SK-N-SH (cell line): ENCODE data around the gene CHD2. TPM values are rescaled to one million over a fixed set of nuclear protein-coding genes. Genes with fewer than 3 reads are reported as not detected.

Experiments
- CTCF ChIA-PET: fragments of 300-600, 350-600 bp; formaldehyde crosslinking; extraction: SDS; loops from one replicate; lab custom pipeline; 2021; lab: Yijun Ruan, JAX
- POLR2A ChIA-PET: fragments of 350-600 bp; sonication (Branson Sonifier 250); formaldehyde crosslinking; extraction: SDS; loops from one replicate; lab custom pipeline; 2020; ENCODE audit warnings: antibody characterized with exemption, inconsistent platforms; lab: Yijun Ruan, JAX
- DNase-seq: peaks from one replicate; pipeline ENCODE4 v3.0.0; 2012
- H2AFZ ChIP-seq: fragments of 200-600 bp; sonication (generic); 2 replicates; pipeline ENCODE4 v1.8.1; 2016; ENCODE audit warnings: antibody characterized with exemption, mild to moderate bottlenecking, low read depth
- H3F3A ChIP-seq: fragments of 200-600 bp; sonication (generic); replicated peaks from 2 replicates; pipeline ENCODE3; 2016; ENCODE audit warnings: antibody characterized with exemption, mild to moderate bottlenecking; ENCODE audit not compliant: insufficient read depth
- H3K27ac ChIP-seq, 2 experiments: fragments of 200-500 bp in 1 of 2; fragments of 200-600 bp in 1 of 2; sonication (Bioruptor generic) in 1 of 2; sonication (generic), shearing (Covaris generic) in 1 of 2; 2 replicates each; pipeline versions ENCODE4 v1.5.1 to v1.6.1; 2014 to 2016; ENCODE audit warnings: low read depth in 2 of 2, inconsistent platforms in 1 of 2, low read length in 1 of 2, mild to moderate bottlenecking in 1 of 2, mixed read lengths in 1 of 2
- H3K27me3 ChIP-seq: fragments of 200-600 bp; sonication (generic), shearing (Covaris generic); 2 replicates; pipeline ENCODE4 v1.6.1; 2016; ENCODE audit warnings: mixed run types; ENCODE audit not compliant: insufficient read depth
- H3K36me3 ChIP-seq, 2 experiments: fragments of 200-500 bp in 1 of 2; fragments of 200-600 bp in 1 of 2; sonication (Bioruptor generic) in 1 of 2; sonication (generic) in 1 of 2; replicated peaks in 1 of 2; 2 replicates each; pipeline versions ENCODE3 to v1.5.1; 2014 to 2016; ENCODE audit warnings: low read length in 1 of 2, mild to moderate bottlenecking in 1 of 2; ENCODE audit not compliant: insufficient read depth in 2 of 2, control insufficient read depth in 1 of 2
- H3K4me1 ChIP-seq, 2 experiments: fragments of 200-500 bp in 1 of 2; fragments of 200-600 bp in 1 of 2; sonication (Bioruptor generic) in 1 of 2; sonication (generic), shearing (Covaris generic) in 1 of 2; 2 replicates each; pipeline versions ENCODE4 v1.5.1 to v1.6.1; 2014 to 2016; ENCODE audit warnings: low read depth in 1 of 2, low read length in 1 of 2, mixed run types in 1 of 2; ENCODE audit not compliant: insufficient read depth in 2 of 2, control insufficient read depth in 1 of 2
- H3K4me2 ChIP-seq: fragments of 200-600 bp; sonication (generic), shearing (Covaris generic); 2 replicates; pipeline ENCODE4 v1.6.1; 2017; ENCODE audit warnings: mixed run types
- H3K4me3 ChIP-seq, 2 experiments: fragments of 200-500 bp in 1 of 2; fragments of 200-600 bp in 1 of 2; sonication (Bioruptor generic) in 1 of 2; sonication (generic), shearing (Covaris generic) in 1 of 2; 2 replicates each; pipeline versions ENCODE4 v1.5.1 to v1.8.1; 2014 to 2016; ENCODE audit warnings: low read depth in 2 of 2, inconsistent platforms in 1 of 2, low read length in 1 of 2, mild to moderate bottlenecking in 1 of 2, mixed read lengths in 1 of 2, moderate library complexity in 1 of 2
- H3K79me2 ChIP-seq: fragments of 200-600 bp; sonication (generic); 2 replicates; pipeline ENCODE4 v1.8.1; 2017; ENCODE audit warnings: mild to moderate bottlenecking; ENCODE audit not compliant: insufficient read depth
- H3K9ac ChIP-seq: fragments of 200-600 bp; sonication (generic); 2 replicates; pipeline ENCODE4 v1.6.1; 2017; ENCODE audit warnings: mixed run types
- H3K9me2 ChIP-seq: fragments of 200-600 bp; sonication (generic); 2 replicates; pipeline ENCODE4 v1.6.1; 2017; ENCODE audit warnings: mixed run types
- H3K9me3 ChIP-seq: fragments of 200-600 bp; sonication (generic); 2 replicates; pipeline ENCODE4 v1.6.1; 2017; ENCODE audit warnings: mixed run types, mild to moderate bottlenecking, moderate library complexity
- H4K20me1 ChIP-seq: fragments of 200-600 bp; sonication (generic); 2 replicates; pipeline ENCODE4 v1.6.1; 2017; ENCODE audit warnings: mild to moderate bottlenecking, mixed run types; ENCODE audit not compliant: insufficient read depth
- ELF1 ChIP-seq: IDR thresholded peaks from 2 replicates; pipeline ENCODE4 v1.4.0; 2012
- EZH2phosphoT487 ChIP-seq: fragments of 200-600 bp; sonication (generic); IDR thresholded peaks from 2 replicates; pipeline ENCODE4 v1.6.1; 2017; ENCODE audit warnings: low read depth, mixed run types, mild to moderate bottlenecking, antibody characterized with exemption, moderate library complexity, borderline replicate concordance
- FOSL2 ChIP-seq: IDR thresholded peaks from 2 replicates; pipeline ENCODE4 v1.4.0; 2012; ENCODE audit warnings: low read depth, mild to moderate bottlenecking, moderate library complexity, borderline replicate concordance
- FOXJ3 ChIP-seq: sonication (generic); formaldehyde crosslinking; IDR thresholded peaks from 2 replicates; pipeline ENCODE4 v1.5.1; 2020; ENCODE audit warnings: mild to moderate bottlenecking, missing genetic modification reagents
- FOXM1 ChIP-seq: IDR thresholded peaks from 2 replicates; pipeline ENCODE4 v1.4.0; 2012; ENCODE audit warnings: low read depth, mild to moderate bottlenecking
- GABPA ChIP-seq: IDR thresholded peaks from 2 replicates; pipeline ENCODE4 v1.4.0; 2012; ENCODE audit warnings: low read depth, mild to moderate bottlenecking
- JUND ChIP-seq: IDR thresholded peaks from 2 replicates; pipeline ENCODE4 v1.4.0; 2012
- MEF2A ChIP-seq: IDR thresholded peaks from 2 replicates; pipeline ENCODE4 v1.4.0; 2012; ENCODE audit warnings: low read depth, borderline replicate concordance
- NFIC ChIP-seq: IDR thresholded peaks from 2 replicates; pipeline ENCODE4 v1.4.0; 2012; ENCODE audit warnings: borderline replicate concordance
- NRF1 ChIP-seq: IDR thresholded peaks from 2 replicates; pipeline ENCODE4 v1.6.1; 2012; ENCODE audit warnings: low read depth, mild to moderate bottlenecking, low read length
- POLR2AphosphoS5 ChIP-seq: IDR thresholded peaks from 2 replicates; pipeline ENCODE4 v1.6.1; 2012; ENCODE audit warnings: low read depth, low read length
- RCOR1 ChIP-seq: fragments of 150-350 bp; IDR thresholded peaks from 2 replicates; pipeline ENCODE4 v1.6.1; 2017; ENCODE audit warnings: antibody characterized with exemption, low read length
- RFX5 ChIP-seq: IDR thresholded peaks from 2 replicates; pipeline ENCODE4 v1.6.1; 2012; ENCODE audit warnings: mild to moderate bottlenecking, improper control_type of control experiment, low read length
- SIN3A ChIP-seq: IDR thresholded peaks from 2 replicates; pipeline ENCODE4 v1.6.1; 2012; ENCODE audit warnings: low read depth, mild to moderate bottlenecking, low read length, moderate library complexity, borderline replicate concordance
- SMC3 ChIP-seq: IDR thresholded peaks from 2 replicates; pipeline ENCODE4 v1.6.1; 2012; ENCODE audit warnings: low read depth, low read length, improper control_type of control experiment
- TAF1 ChIP-seq: IDR thresholded peaks from 2 replicates; pipeline ENCODE4 v1.6.1; 2012; ENCODE audit warnings: low read depth, mild to moderate bottlenecking, low read length, moderate library complexity, borderline replicate concordance
- TEAD4 ChIP-seq: IDR thresholded peaks from 2 replicates; pipeline ENCODE4 v1.4.0; 2012; ENCODE audit warnings: mild to moderate bottlenecking, borderline replicate concordance; ENCODE audit not compliant: insufficient read depth
- WGBS: methylation state at CpG from one replicate; pipeline ENCODE4 v1.1.6; 2017; ENCODE audit warnings: low lambda C conversion rate; 5-methylcytosine and 5-hydroxymethylcytosine counted together
- polyA plus RNA-seq, 3 experiments: library from polyadenylated mRNA; depleted of rRNA; stranded (reverse); fragments of >200 nt; gene quantifications; 2 replicates each; pipeline ENCODE4 v1.2.3, GENCODE V29; 2012
- TF ChIP-seq, protein P1 (sequence below): IDR thresholded peaks from 2 replicates; pipeline ENCODE4 v1.4.0; 2012; ENCODE audit warnings: low read depth, borderline replicate concordance
- TF ChIP-seq, protein P2 (sequence below): IDR thresholded peaks from 2 replicates; pipeline ENCODE4 v1.4.0; 2012; ENCODE audit warnings: low read depth
- TF ChIP-seq, protein P3 (sequence below): fragments of 200-600 bp; sonication (generic); IDR thresholded peaks from 2 replicates; pipeline ENCODE4 v1.6.1; 2017; ENCODE audit warnings: antibody characterized with exemption, mild to moderate bottlenecking, moderate library complexity

Gene CHD2
- polyA plus RNA-seq, 1 of the 3 experiments (the other 2 are of a cell fraction), result 25.3 TPM

DNA sequence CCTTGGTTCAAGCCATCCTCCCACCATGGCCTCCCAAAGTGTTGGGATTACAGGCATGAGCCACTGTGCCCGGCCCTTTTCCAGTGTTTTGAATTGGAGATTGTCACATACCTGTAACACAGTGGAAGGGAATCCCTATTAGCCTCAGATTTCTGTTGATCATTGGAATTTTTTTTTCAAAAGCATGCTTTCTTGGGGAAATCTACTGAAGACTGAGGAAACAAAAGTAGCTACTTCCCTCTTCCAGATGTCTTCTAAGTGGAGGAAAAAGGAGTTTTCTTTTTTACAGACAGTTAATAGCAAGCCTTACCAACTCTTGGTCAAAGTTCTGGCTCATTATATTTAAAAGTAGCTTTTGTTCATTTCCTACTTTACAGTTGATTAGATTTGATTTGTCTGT lies 33.7 kb downstream of the CHD2 start:
- CTCF ChIA-PET, result interaction anchor here (0.9 to 1.0 kb wide), 2 partner anchors 13 to 136 kb away, joined by 3 read pairs; no protein-coding TSS in a partner anchor
- peaks cover 27% of the 10 kb centered on the region for H4K20me1 ChIP-seq

DNA sequence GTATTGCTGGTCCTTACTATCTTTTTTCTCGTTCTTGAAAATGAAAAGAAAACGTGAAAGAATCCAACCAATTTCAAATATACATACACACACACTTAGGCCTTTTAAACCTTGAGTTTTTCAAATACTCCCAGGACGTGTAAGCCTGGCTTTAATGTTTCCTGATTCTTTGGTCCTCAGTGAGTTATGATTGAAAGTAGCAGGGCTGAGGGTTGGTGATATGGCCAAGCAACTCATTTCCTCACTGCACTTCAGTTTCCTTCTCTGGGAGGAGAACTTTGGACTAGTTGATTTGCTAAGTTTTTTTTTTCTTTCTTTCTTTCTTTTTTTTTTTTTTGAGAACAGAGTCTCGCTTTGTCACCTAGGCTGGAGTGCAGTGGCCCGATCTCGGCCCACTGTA lies 34.6 kb downstream of the CHD2 start:
- Histone ChIP-seq H3K9me2 (no peaks in the 10 kb centered on the region), H3K4me1 (peaks cover 10 to 16% of the 10 kb centered on the region in 2 experiments), H3K27ac (no peak overlapping the region), H4K20me1 (peaks cover 27% of the 10 kb centered on the region), H3K27me3 (no peaks in the 10 kb centered on the region), H3F3A (peaks cover 48% of the 10 kb centered on the region), H2AFZ (no peak overlapping the region), H3K9me3 (no peaks in the 10 kb centered on the region), H3K4me3 (no peak overlapping the region), H3K9ac (no peak overlapping the region), H3K36me3 (peaks cover 69 to 94% of the 10 kb centered on the region in 2 experiments), H3K79me2 (peaks cover 98% of the 10 kb centered on the region), H3K4me2 (no peak overlapping the region)
- 94% methylated on average over 6 of the region's 6 CpGs for WGBS
- DNase-seq, result no peak
- CTCF ChIA-PET, result no interaction called here
- POLR2A ChIA-PET, result no interaction called here
- TF ChIP-seq RFX5 (no peak), NRF1 (no peak), EZH2phosphoT487 (no peak), NFIC (no peak), SMC3 (no peak), TEAD4 (no peak), FOSL2 (no peak), FOXM1 (no peak), RCOR1 (no peak), POLR2AphosphoS5 (no peak), JUND (no peak), FOXJ3 (no peak), MEF2A (no peak), ELF1 (no peak), SIN3A (no peak), TAF1 (no peak)
- TF ChIP-seq, protein P1, sequence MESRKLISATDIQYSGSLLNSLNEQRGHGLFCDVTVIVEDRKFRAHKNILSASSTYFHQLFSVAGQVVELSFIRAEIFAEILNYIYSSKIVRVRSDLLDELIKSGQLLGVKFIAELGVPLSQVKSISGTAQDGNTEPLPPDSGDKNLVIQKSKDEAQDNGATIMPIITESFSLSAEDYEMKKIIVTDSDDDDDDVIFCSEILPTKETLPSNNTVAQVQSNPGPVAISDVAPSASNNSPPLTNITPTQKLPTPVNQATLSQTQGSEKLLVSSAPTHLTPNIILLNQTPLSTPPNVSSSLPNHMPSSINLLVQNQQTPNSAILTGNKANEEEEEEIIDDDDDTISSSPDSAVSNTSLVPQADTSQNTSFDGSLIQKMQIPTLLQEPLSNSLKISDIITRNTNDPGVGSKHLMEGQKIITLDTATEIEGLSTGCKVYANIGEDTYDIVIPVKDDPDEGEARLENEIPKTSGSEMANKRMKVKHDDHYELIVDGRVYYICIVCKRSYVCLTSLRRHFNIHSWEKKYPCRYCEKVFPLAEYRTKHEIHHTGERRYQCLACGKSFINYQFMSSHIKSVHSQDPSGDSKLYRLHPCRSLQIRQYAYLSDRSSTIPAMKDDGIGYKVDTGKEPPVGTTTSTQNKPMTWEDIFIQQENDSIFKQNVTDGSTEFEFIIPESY, result no peak
- TF ChIP-seq, protein P2, sequence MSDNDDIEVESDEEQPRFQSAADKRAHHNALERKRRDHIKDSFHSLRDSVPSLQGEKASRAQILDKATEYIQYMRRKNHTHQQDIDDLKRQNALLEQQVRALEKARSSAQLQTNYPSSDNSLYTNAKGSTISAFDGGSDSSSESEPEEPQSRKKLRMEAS, result no peak

More for the DNA sequence above, 33.7 kb downstream of the CHD2 start:
- Histone ChIP-seq H3K79me2 (peaks cover 95% of the 10 kb centered on the region), H3K9me3 (no peaks in the 10 kb centered on the region), H3K4me1 (peaks cover 10 to 22% of the 10 kb centered on the region in 2 experiments), H3K9ac (no peak overlapping the region), H3K4me2 (no peak overlapping the region), H3K4me3 (no peak overlapping the region), H3F3A (peaks cover 49% of the 10 kb centered on the region), H3K27me3 (no peaks in the 10 kb centered on the region), H3K9me2 (no peaks in the 10 kb centered on the region), H2AFZ (no peak overlapping the region), H3K36me3 (peaks cover 69 to 94% of the 10 kb centered on the region in 2 experiments), H3K27ac (no peak overlapping the region)
- POLR2A ChIA-PET, result no interaction called here
- no peak for DNase-seq
- TF ChIP-seq RFX5 (no peak), NFIC (no peak), TAF1 (no peak), NRF1 (no peak), TEAD4 (no peak), FOXM1 (no peak), GABPA (no peak), EZH2phosphoT487 (no peak), SMC3 (no peak)
- TF ChIP-seq, protein P3, sequence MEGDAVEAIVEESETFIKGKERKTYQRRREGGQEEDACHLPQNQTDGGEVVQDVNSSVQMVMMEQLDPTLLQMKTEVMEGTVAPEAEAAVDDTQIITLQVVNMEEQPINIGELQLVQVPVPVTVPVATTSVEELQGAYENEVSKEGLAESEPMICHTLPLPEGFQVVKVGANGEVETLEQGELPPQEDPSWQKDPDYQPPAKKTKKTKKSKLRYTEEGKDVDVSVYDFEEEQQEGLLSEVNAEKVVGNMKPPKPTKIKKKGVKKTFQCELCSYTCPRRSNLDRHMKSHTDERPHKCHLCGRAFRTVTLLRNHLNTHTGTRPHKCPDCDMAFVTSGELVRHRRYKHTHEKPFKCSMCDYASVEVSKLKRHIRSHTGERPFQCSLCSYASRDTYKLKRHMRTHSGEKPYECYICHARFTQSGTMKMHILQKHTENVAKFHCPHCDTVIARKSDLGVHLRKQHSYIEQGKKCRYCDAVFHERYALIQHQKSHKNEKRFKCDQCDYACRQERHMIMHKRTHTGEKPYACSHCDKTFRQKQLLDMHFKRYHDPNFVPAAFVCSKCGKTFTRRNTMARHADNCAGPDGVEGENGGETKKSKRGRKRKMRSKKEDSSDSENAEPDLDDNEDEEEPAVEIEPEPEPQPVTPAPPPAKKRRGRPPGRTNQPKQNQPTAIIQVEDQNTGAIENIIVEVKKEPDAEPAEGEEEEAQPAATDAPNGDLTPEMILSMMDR, result no peak
- TF ChIP-seq, protein P2, result no peak
- 100% methylated on average over 1 of the region's 1 CpG for WGBS
